Mammary epithelial cell (primary cell): Measurements from ENCODE around the gene SH3TC2.

Source experiments
- EZH2 ChIP-seq: IDR thresholded peaks from 2 replicates; pipeline ENCODE4 v1.6.1; 2012; ENCODE audit warnings: low read length, inconsistent platforms, borderline replicate concordance
- TF ChIP-seq, protein P1 (sequence below), 2 donors: IDR thresholded peaks in 1 of 2; conservative IDR thresholded peaks in 1 of 2; 2 replicates each; pipeline ENCODE4 v1.5.1; 2011 to 2012; ENCODE audit warnings: inconsistent platforms in 2 of 2, low read length in 2 of 2, mild to moderate bottlenecking in 2 of 2, control low read depth in 1 of 2, low read depth in 1 of 2; ENCODE audit not compliant: insufficient read depth in 1 of 2; ENCODE audit errors: extremely low read depth in 1 of 2

DNA sequence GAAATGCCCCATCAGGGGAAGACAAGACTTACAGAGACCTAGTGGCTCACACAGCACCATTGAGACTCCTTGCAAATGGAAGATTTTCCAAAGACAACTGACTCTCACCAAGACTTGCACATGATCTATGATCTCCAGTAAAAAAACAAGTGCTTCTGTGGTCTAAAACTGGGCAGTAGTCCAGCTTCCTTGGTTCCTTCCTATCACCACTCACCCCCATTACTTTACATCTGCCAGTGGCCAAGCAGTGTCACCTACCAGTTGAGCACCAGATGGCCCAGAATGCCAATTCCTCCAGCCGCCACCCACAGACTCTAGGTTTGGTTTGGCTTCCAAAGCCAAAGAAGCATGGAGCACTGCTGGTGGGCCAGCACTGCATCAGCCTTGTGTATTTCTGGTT is 47.7 kb downstream of the SH3TC2 start:
- TF ChIP-seq, protein P1, sequence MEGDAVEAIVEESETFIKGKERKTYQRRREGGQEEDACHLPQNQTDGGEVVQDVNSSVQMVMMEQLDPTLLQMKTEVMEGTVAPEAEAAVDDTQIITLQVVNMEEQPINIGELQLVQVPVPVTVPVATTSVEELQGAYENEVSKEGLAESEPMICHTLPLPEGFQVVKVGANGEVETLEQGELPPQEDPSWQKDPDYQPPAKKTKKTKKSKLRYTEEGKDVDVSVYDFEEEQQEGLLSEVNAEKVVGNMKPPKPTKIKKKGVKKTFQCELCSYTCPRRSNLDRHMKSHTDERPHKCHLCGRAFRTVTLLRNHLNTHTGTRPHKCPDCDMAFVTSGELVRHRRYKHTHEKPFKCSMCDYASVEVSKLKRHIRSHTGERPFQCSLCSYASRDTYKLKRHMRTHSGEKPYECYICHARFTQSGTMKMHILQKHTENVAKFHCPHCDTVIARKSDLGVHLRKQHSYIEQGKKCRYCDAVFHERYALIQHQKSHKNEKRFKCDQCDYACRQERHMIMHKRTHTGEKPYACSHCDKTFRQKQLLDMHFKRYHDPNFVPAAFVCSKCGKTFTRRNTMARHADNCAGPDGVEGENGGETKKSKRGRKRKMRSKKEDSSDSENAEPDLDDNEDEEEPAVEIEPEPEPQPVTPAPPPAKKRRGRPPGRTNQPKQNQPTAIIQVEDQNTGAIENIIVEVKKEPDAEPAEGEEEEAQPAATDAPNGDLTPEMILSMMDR (conservative IDR thresholded peaks at IDR 0.05 in 1 of 2, IDR thresholded peaks at IDR 0.05 in 1 of 2; ENCODE audit: extremely low read depth in 1 of 2, insufficient read depth in 1 of 2, low read depth in 1 of 2, low read length in 2 of 2): no peak
- TF ChIP-seq EZH2: no peak
